Mesenchymal stem cell (in vitro differentiated cells and primary cell): Measurements from ENCODE around the gene RBM26.

Experiments
- DNase-seq: peaks from one replicate; pipeline ENCODE4 v3.0.0-alpha.2; 2013
- H2AFZ ChIP-seq: one replicate; pipeline ENCODE4 v1.6.1; 2013; ENCODE audit warnings: low read depth, mild to moderate bottlenecking, control low read depth, inconsistent platforms, low read length, moderate library complexity
- H2AK5ac ChIP-seq: 2 replicates; pipeline ENCODE4 v1.6.1; 2013; ENCODE audit warnings: low read length, moderate library complexity, mild to moderate bottlenecking, inconsistent platforms; ENCODE audit not compliant: severe bottlenecking
- H2BK120ac ChIP-seq: one replicate; pipeline ENCODE4 v1.6.1; 2013; ENCODE audit warnings: low read depth, mild to moderate bottlenecking, inconsistent platforms, low read length, moderate library complexity
- H2BK12ac ChIP-seq, 2 experiments: one replicate each; pipeline ENCODE4 v1.6.1; 2013; ENCODE audit warnings: inconsistent platforms in 2 of 2, low read length in 2 of 2, mild to moderate bottlenecking in 2 of 2, moderate library complexity in 2 of 2, control low read depth in 1 of 2
- H2BK15ac ChIP-seq: one replicate; pipeline ENCODE4 v1.6.1; 2013; ENCODE audit warnings: mild to moderate bottlenecking, low read depth, inconsistent platforms; ENCODE audit not compliant: poor library complexity, severe bottlenecking
- H2BK5ac ChIP-seq: 2 replicates; pipeline ENCODE4 v1.6.1; 2013; ENCODE audit warnings: low read depth, mild to moderate bottlenecking, low read length, control low read depth, inconsistent platforms; ENCODE audit not compliant: poor library complexity, severe bottlenecking
- H3K14ac ChIP-seq, 2 experiments: one replicate each; pipeline ENCODE4 v1.6.1; 2013; ENCODE audit warnings: inconsistent platforms in 2 of 2, low read length in 2 of 2, control low read depth in 1 of 2, mild to moderate bottlenecking in 1 of 2, moderate library complexity in 1 of 2
- H3K18ac ChIP-seq, 2 experiments: one replicate each; pipeline ENCODE4 v1.6.1; 2013; ENCODE audit warnings: inconsistent platforms in 2 of 2, low read length in 2 of 2, control low read depth in 1 of 2, low read depth in 1 of 2, mild to moderate bottlenecking in 1 of 2
- H3K23ac ChIP-seq, 2 experiments: one replicate each; pipeline ENCODE4 v1.6.1; 2013; ENCODE audit warnings: inconsistent platforms in 2 of 2, low read length in 2 of 2, mild to moderate bottlenecking in 2 of 2, moderate library complexity in 2 of 2, control low read depth in 1 of 2
- H3K27ac ChIP-seq: 2 replicates; pipeline ENCODE4 v1.5.1; 2013; ENCODE audit warnings: mild to moderate bottlenecking, moderate library complexity, low read length, control low read depth, inconsistent platforms; ENCODE audit not compliant: poor library complexity, severe bottlenecking
- H3K27me3 ChIP-seq, 2 experiments: 2 replicates each; pipeline versions ENCODE4 v1.6.1 to v1.7.0; 2013; ENCODE audit warnings: low read length in 2 of 2, mild to moderate bottlenecking in 2 of 2, moderate library complexity in 2 of 2, control low read depth in 1 of 2, inconsistent platforms in 1 of 2; ENCODE audit not compliant: control insufficient read depth in 1 of 2, insufficient read depth in 1 of 2
- H3K36me3 ChIP-seq, 2 experiments: 2 replicates each; pipeline versions ENCODE4 v1.6.1 to v1.7.0; 2013; ENCODE audit warnings: low read length in 2 of 2, control low read depth in 1 of 2, inconsistent platforms in 1 of 2, low read depth in 1 of 2, mild to moderate bottlenecking in 1 of 2; ENCODE audit not compliant: insufficient read depth in 2 of 2, control insufficient read depth in 1 of 2
- H3K4ac ChIP-seq, 2 experiments: one replicate each; pipeline ENCODE4 v1.6.1; 2013; ENCODE audit warnings: inconsistent platforms in 2 of 2, low read length in 2 of 2, mild to moderate bottlenecking in 2 of 2, moderate library complexity in 2 of 2, control low read depth in 1 of 2, low read depth in 1 of 2
- H3K4me1 ChIP-seq: 2 replicates; pipeline ENCODE4 v1.6.1; 2013; ENCODE audit warnings: low read depth, low read length, control low read depth; ENCODE audit not compliant: control insufficient read depth, insufficient read depth
- H3K4me2 ChIP-seq: 2 replicates; pipeline ENCODE4 v1.6.1; 2013; ENCODE audit warnings: low read length, mild to moderate bottlenecking, inconsistent platforms; ENCODE audit not compliant: poor library complexity, severe bottlenecking
- H3K4me3 ChIP-seq, 2 experiments: 2 replicates each; pipeline versions ENCODE4 v1.5.1 to v1.7.0; 2013; ENCODE audit warnings: low read length in 2 of 2, mild to moderate bottlenecking in 2 of 2, control low read depth in 1 of 2, low read depth in 1 of 2; ENCODE audit not compliant: insufficient read depth in 1 of 2
- H3K79me1 ChIP-seq: replicated peaks from 2 replicates; pipeline ENCODE4 v1.6.1; 2013; ENCODE audit warnings: mild to moderate bottlenecking, control low read depth, low read length, inconsistent platforms; ENCODE audit not compliant: poor library complexity, severe bottlenecking
- H3K9ac ChIP-seq: 2 replicates; pipeline ENCODE4 v1.7.0; 2013; ENCODE audit warnings: mild to moderate bottlenecking, low read length, moderate library complexity
- H3K9me3 ChIP-seq: 2 replicates; pipeline ENCODE4 v1.7.0; 2013; ENCODE audit warnings: mild to moderate bottlenecking, low read length; ENCODE audit not compliant: control insufficient read depth
- H4K8ac ChIP-seq: one replicate; pipeline ENCODE4 v1.6.1; 2013; ENCODE audit warnings: inconsistent platforms, mild to moderate bottlenecking, low read length, moderate library complexity
- H4K91ac ChIP-seq: one replicate; pipeline ENCODE4 v1.6.1; 2013; ENCODE audit warnings: mild to moderate bottlenecking, low read length, inconsistent platforms
- whole genome bisulfite sequencing: methylation state at CpG from one replicate; pipeline ENCODE4 v1.1.7; 2013; ENCODE audit warnings: mixed read lengths; 5-methylcytosine and 5-hydroxymethylcytosine counted together

The RBM26 gene

GRCh38 chr13:79376843-79377242 lies 29.2 kb downstream of the RBM26 start:
- Histone ChIP-seq H3K4ac (no peak overlapping the region), H3K27me3 (no peaks in the 10 kb centered on the region), H3K23ac (no peak overlapping the region), H3K9ac (no peak overlapping the region), H3K4me3 (no peak overlapping the region), H3K4me1 (no peaks in the 10 kb centered on the region), H2AFZ (no peak overlapping the region), H3K27ac (no peak overlapping the region), H2BK5ac (no peak overlapping the region), H4K8ac (no peak overlapping the region), H3K79me1 (peaks cover 8% of the 10 kb centered on the region), H3K36me3 (peaks cover 13 to 49% of the 10 kb centered on the region in 2 experiments), H3K14ac (no peak overlapping the region), H4K91ac (no peak overlapping the region), H2BK120ac (no peak overlapping the region), H3K18ac (no peak overlapping the region), H3K4me2 (no peak overlapping the region), H2BK15ac (no peak overlapping the region), H3K9me3 (no peaks in the 10 kb centered on the region), H2AK5ac (no peak overlapping the region), H2BK12ac (no peak overlapping the region)
- 93% methylated on average over 3 of the region's 3 CpGs for WGBS
- DNase-seq, result no peak

- Histone ChIP-seq H3K4ac (no peak overlapping the region), H2AFZ (no peak overlapping the region), H2BK5ac (no peak overlapping the region), H4K91ac (no peak overlapping the region), H3K23ac (no peak overlapping the region), H3K9me3 (no peaks in the 10 kb centered on the region), H3K27me3 (no peaks in the 10 kb centered on the region), H3K18ac (no peak overlapping the region), H2BK15ac (no peak overlapping the region), H3K14ac (no peak overlapping the region), H2AK5ac (no peak overlapping the region), H3K9ac (no peak overlapping the region), H3K36me3 (peaks cover 18 to 70% of the 10 kb centered on the region in 2 experiments), H2BK12ac (no peak overlapping the region), H3K79me1 (peaks cover 16% of the 10 kb centered on the region), H3K4me2 (no peak overlapping the region), H3K4me3 (no peak overlapping the region), H3K27ac (no peak overlapping the region), H4K8ac (no peak overlapping the region), H2BK120ac (no peak overlapping the region), H3K4me1 (no peaks in the 10 kb centered on the region)
- WGBS, result 93% methylated on average over 4 of the region's 6 CpGs
- no peak for DNase-seq
Measured at GRCh38 chr13:79374578-79374977, 31.5 kb downstream of the RBM26 start.

GRCh38 chr13:79373916-79374315 lies 32.1 kb downstream of the RBM26 start:
- WGBS, result 95% methylated on average over 3 of the region's 4 CpGs
- H3K4me1 ChIP-seq, result no peaks in the 10 kb centered on the region
- no peak overlapping the region for H4K91ac ChIP-seq
- no peak overlapping the region for H3K4me3 ChIP-seq
- no peak overlapping the region for H2BK5ac ChIP-seq
- no peak overlapping the region for H3K4ac ChIP-seq
- no peak for DNase-seq
- no peak overlapping the region for H3K18ac ChIP-seq
- no peak overlapping the region for H3K23ac ChIP-seq
- no peak overlapping the region for H3K4me2 ChIP-seq
- H3K27me3 ChIP-seq, result no peaks in the 10 kb centered on the region
- H2AK5ac ChIP-seq, result no peak overlapping the region
- peaks cover 14% of the 10 kb centered on the region for H3K79me1 ChIP-seq
- H2BK15ac ChIP-seq, result no peak overlapping the region
- H2BK12ac ChIP-seq, result no peak overlapping the region
- no peak overlapping the region for H3K14ac ChIP-seq
- no peak overlapping the region for H2AFZ ChIP-seq
- H4K8ac ChIP-seq, result no peak overlapping the region
- H3K9ac ChIP-seq, result no peak overlapping the region
- peaks cover 18 to 76% of the 10 kb centered on the region in 2 experiments for H3K36me3 ChIP-seq
- H3K9me3 ChIP-seq, result no peaks in the 10 kb centered on the region
- H2BK120ac ChIP-seq, result no peak overlapping the region
- no peak overlapping the region for H3K27ac ChIP-seq

GRCh38 chr13:79369226-79369625 lies 36.8 kb downstream of the RBM26 start:
- H3K9ac ChIP-seq, result no peak overlapping the region
- H4K91ac ChIP-seq, result no peak overlapping the region
- H3K79me1 ChIP-seq, result peaks cover 19% of the 10 kb centered on the region
- H3K27ac ChIP-seq, result no peak overlapping the region
- no peaks in the 10 kb centered on the region for H3K9me3 ChIP-seq
- H3K4ac ChIP-seq, result no peak overlapping the region
- peaks cover 23 to 79% of the 10 kb centered on the region in 2 experiments for H3K36me3 ChIP-seq
- no peaks in the 10 kb centered on the region for H3K4me1 ChIP-seq
- no peak overlapping the region for H2AFZ ChIP-seq
- no peak for DNase-seq
- no peaks in the 10 kb centered on the region for H3K27me3 ChIP-seq
- H2BK15ac ChIP-seq, result no peak overlapping the region
- H3K14ac ChIP-seq, result no peak overlapping the region
- H2AK5ac ChIP-seq, result no peak overlapping the region
- H3K4me3 ChIP-seq, result no peak overlapping the region
- H2BK5ac ChIP-seq, result no peak overlapping the region
- H2BK12ac ChIP-seq, result no peak overlapping the region
- no peak overlapping the region for H3K23ac ChIP-seq
- H3K4me2 ChIP-seq, result no peak overlapping the region
- H3K18ac ChIP-seq, result no peak overlapping the region
- WGBS, result no CpG with 5 or more reads among the region's 1 CpG
- no peak overlapping the region for H4K8ac ChIP-seq
- no peak overlapping the region for H2BK120ac ChIP-seq
